SU-DHL-6 (cell line): ENCODE measurements around the gene BATF.

Experiments
- H2AFZ ChIP-seq: fragments of 200-600 bp; sonication (generic); 2 replicates; pipeline ENCODE4 v1.6.1; 2014; ENCODE audit warnings: low read depth, mild to moderate bottlenecking, moderate library complexity, mixed read lengths, antibody characterized with exemption, low read length; ENCODE audit not compliant: severe bottlenecking
- H3F3A ChIP-seq: fragments of 200-600 bp; shearing (Covaris generic); 2 replicates; pipeline ENCODE4 v1.6.0; 2016; ENCODE audit warnings: antibody characterized with exemption, mild to moderate bottlenecking; ENCODE audit not compliant: insufficient read depth
- H3K27ac ChIP-seq: fragments of 200-600 bp; sonication (generic); 2 replicates; pipeline ENCODE4 v1.5.1; 2016; ENCODE audit warnings: low read depth, mild to moderate bottlenecking, low read length, moderate library complexity, mixed read lengths
- H3K27me3 ChIP-seq: fragments of 200-600 bp; sonication (generic), shearing (Covaris generic); 2 replicates; pipeline ENCODE4 v1.6.0; 2014; ENCODE audit warnings: mild to moderate bottlenecking, low read length
- H3K36me3 ChIP-seq: fragments of 200-600 bp; sonication (generic); 2 replicates; pipeline ENCODE4 v1.6.1; 2014; ENCODE audit warnings: mild to moderate bottlenecking, low read length, mixed read lengths
- H3K4me2 ChIP-seq: fragments of 300-600, 200-600 bp; shearing (Covaris generic), sonication (generic); 2 replicates; pipeline ENCODE4 v1.6.0; 2014; ENCODE audit warnings: low read length, low read depth, mild to moderate bottlenecking; ENCODE audit not compliant: poor library complexity, severe bottlenecking
- H3K4me3 ChIP-seq: fragments of 200-600 bp; sonication (generic); 2 replicates; pipeline ENCODE4 v1.5.1; 2014; ENCODE audit warnings: antibody characterized with exemption, low read length, mild to moderate bottlenecking, mixed read lengths; ENCODE audit not compliant: insufficient read depth, poor library complexity, severe bottlenecking
- H3K79me2 ChIP-seq: fragments of 200-600 bp; sonication (generic); 2 replicates; pipeline ENCODE4 v1.6.1; 2014; ENCODE audit warnings: mild to moderate bottlenecking, low read length, moderate library complexity; ENCODE audit not compliant: insufficient read depth
- H3K9ac ChIP-seq: fragments of 200-600 bp; sonication (generic); 2 replicates; pipeline ENCODE4 v1.7.0; 2014; ENCODE audit warnings: mild to moderate bottlenecking, low read length
- H3K9me2 ChIP-seq: fragments of 200-600 bp; sonication (generic); replicated peaks from 2 replicates; pipeline ENCODE4 v1.6.1; 2014; ENCODE audit warnings: low read length; ENCODE audit not compliant: insufficient read depth
- H3K9me3 ChIP-seq: fragments of 200-600 bp; sonication (generic); 2 replicates; pipeline ENCODE4 v1.6.1; 2014; ENCODE audit warnings: low read length, mixed read lengths; ENCODE audit not compliant: insufficient read depth
- H4K20me1 ChIP-seq: fragments of 200-600 bp; sonication (generic); 2 replicates; pipeline ENCODE4 v1.6.1; 2014; ENCODE audit warnings: low read depth, mild to moderate bottlenecking, antibody characterized with exemption, low read length, moderate library complexity, mixed read lengths
- EZH2phosphoT487 ChIP-seq: fragments of 200-600 bp; sonication (generic), shearing (Covaris generic); conservative IDR thresholded peaks from 2 replicates; pipeline ENCODE4 v1.6.1; 2018; ENCODE audit warnings: mild to moderate bottlenecking, antibody characterized with exemption, low read length, moderate library complexity, mixed read lengths
- TF ChIP-seq, protein P1 (sequence below): fragments of 200-600 bp; sonication (generic); IDR thresholded peaks from one replicate; pipeline ENCODE4 v1.5.1; 2017; ENCODE audit warnings: antibody characterized with exemption, mild to moderate bottlenecking, low read length, moderate library complexity; ENCODE audit not compliant: insufficient read depth, poor library complexity, severe bottlenecking

Gene BATF

DNA sequence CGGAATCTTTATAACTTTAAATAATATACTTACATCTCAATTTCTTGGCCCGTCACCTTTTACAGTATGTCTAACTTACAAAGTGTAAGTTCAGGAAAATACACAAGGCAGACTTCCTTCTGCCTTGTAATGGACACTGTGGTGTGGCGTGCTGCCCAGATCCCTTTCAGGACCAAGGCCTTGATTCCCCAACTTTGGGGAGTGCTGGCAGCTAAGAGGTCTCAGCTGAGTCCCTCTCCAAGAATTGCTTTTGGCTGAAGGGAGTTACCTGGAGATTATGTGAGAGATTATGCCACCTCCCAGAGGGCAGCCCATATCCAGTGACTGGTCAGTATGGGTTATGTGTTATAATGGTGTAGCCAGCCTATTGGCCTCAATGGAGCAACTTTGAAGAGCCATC, 21.2 kb upstream of the BATF start:
- H4K20me1 ChIP-seq = no peaks in the 10 kb centered on the region
- 0 out of 2 replicates have a peak, but pooled peaks cover 5% of the 10 kb centered on the region for H3F3A ChIP-seq
- no peaks in the 10 kb centered on the region for H3K9me3 ChIP-seq
- H3K4me2 ChIP-seq = no peak overlapping the region
- H2AFZ ChIP-seq = no peak overlapping the region
- no peaks in the 10 kb centered on the region for H3K79me2 ChIP-seq
- H3K4me3 ChIP-seq = no peak overlapping the region
- no peak overlapping the region for H3K9ac ChIP-seq
- TF ChIP-seq EZH2phosphoT487 = no peak
- TF ChIP-seq, protein P1, sequence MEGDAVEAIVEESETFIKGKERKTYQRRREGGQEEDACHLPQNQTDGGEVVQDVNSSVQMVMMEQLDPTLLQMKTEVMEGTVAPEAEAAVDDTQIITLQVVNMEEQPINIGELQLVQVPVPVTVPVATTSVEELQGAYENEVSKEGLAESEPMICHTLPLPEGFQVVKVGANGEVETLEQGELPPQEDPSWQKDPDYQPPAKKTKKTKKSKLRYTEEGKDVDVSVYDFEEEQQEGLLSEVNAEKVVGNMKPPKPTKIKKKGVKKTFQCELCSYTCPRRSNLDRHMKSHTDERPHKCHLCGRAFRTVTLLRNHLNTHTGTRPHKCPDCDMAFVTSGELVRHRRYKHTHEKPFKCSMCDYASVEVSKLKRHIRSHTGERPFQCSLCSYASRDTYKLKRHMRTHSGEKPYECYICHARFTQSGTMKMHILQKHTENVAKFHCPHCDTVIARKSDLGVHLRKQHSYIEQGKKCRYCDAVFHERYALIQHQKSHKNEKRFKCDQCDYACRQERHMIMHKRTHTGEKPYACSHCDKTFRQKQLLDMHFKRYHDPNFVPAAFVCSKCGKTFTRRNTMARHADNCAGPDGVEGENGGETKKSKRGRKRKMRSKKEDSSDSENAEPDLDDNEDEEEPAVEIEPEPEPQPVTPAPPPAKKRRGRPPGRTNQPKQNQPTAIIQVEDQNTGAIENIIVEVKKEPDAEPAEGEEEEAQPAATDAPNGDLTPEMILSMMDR = no peak
- no peaks in the 10 kb centered on the region for H3K27me3 ChIP-seq
- no peaks in the 10 kb centered on the region for H3K36me3 ChIP-seq
- no peaks in the 10 kb centered on the region for H3K9me2 ChIP-seq
- H3K27ac ChIP-seq = no peak overlapping the region

DNA sequence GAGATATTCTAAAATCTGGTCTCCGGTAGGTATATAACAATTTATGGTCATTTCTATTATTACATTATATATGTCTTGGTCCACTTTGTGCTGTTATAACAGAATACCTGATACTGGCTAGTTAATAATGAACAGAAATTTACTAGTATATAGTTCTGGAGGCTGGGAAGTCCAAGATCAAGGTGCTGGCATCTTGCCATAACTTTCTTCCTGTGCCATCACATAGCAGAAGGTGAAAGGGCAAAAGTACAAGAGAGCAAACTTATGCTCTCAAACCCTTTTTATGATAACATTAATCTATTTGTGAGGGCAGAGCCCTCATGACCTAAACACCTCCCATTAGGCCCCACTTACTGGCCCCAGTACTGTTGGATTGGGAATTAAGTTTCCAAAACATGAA, 17.9 kb upstream of the BATF start:
- H3K27me3 ChIP-seq = no peaks in the 10 kb centered on the region
- no peak overlapping the region for H3K27ac ChIP-seq
- no peak overlapping the region for H2AFZ ChIP-seq
- H3K9ac ChIP-seq = no peak overlapping the region
- no peaks in the 10 kb centered on the region for H4K20me1 ChIP-seq
- no peaks in the 10 kb centered on the region for H3K79me2 ChIP-seq
- no peaks in the 10 kb centered on the region; the same call in 1 of the 2 replicates for H3K36me3 ChIP-seq
- no peak for TF ChIP-seq EZH2phosphoT487
- TF ChIP-seq, protein P1 = no peak
- no peaks in the 10 kb centered on the region for H3K9me2 ChIP-seq
- no peak overlapping the region for H3K4me2 ChIP-seq
- no peaks in the 10 kb centered on the region for H3K9me3 ChIP-seq
- H3F3A ChIP-seq = 0 out of 2 replicates have a peak, but pooled peaks cover 5% of the 10 kb centered on the region
- H3K4me3 ChIP-seq = no peak overlapping the region

DNA sequence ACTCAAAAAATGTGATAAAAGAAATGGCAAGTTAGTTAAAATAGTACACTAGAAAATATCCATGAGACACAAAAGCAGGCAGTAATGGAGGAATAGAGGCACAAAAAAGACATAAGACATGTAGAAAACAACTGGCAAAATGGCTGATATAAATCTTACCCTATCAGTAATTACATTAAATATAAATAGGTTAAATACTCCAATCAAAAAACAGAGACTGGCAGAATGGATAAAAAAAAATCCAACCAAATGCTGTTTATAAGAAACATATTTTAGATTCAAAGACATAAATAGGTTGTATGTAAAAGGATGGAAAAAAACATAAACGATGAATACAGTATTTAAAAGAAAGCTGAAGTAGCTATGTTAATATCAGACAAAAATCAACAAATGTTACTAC, 15.3 kb upstream of the BATF start:
- H3F3A ChIP-seq = 0 out of 2 replicates have a peak, but pooled peaks cover 3% of the 10 kb centered on the region
- H3K27me3 ChIP-seq = no peaks in the 10 kb centered on the region
- no peaks in the 10 kb centered on the region for H3K79me2 ChIP-seq
- H3K9me3 ChIP-seq = 0 out of 2 replicates have a peak, but pooled peaks cover 7% of the 10 kb centered on the region
- H3K36me3 ChIP-seq = no peaks in the 10 kb centered on the region; the same call in 1 of the 2 replicates
- H3K4me3 ChIP-seq = no peak overlapping the region
- H3K9me2 ChIP-seq = no peaks in the 10 kb centered on the region
- no peak overlapping the region for H3K4me2 ChIP-seq
- H3K27ac ChIP-seq = no peak overlapping the region
- TF ChIP-seq, protein P1 = no peak
- TF ChIP-seq EZH2phosphoT487 = no peak
- no peaks in the 10 kb centered on the region for H4K20me1 ChIP-seq
- no peak overlapping the region for H3K9ac ChIP-seq
- H2AFZ ChIP-seq = no peak overlapping the region
